ENCODE results near the gene ZNF346. TPM values are rescaled to one million over a fixed set of nuclear protein-coding genes. Genes with fewer than 3 reads are reported as not detected.

ZNF346 gene
- total and polyA plus RNA-seq, 5 donors from 2014 or later: 10.5 to 24.2 (median 15.3) TPM

- Histone ChIP-seq H3K4me3 (ENCODE audit: low read depth, low read length) (no peak overlapping the region), H3K36me3 (ENCODE audit: control insufficient read depth, insufficient read depth, low read length) (peaks cover 11% of the 10 kb centered on the region), H3K27me3 (ENCODE audit: control insufficient read depth, insufficient read depth, low read length) (no peaks in the 10 kb centered on the region), H3K9me3 (ENCODE audit: control insufficient read depth in 2 of 2, low read length in 2 of 2) (no peaks in the 10 kb centered on the region), H3K4me1 (ENCODE audit: control insufficient read depth, insufficient read depth, low read length, poor library complexity, severe bottlenecking) (peaks cover 7% of the 10 kb centered on the region), H3K27ac (ENCODE audit: insufficient read depth, low read length, poor library complexity, severe bottlenecking) (no peak overlapping the region)
- no peak for ATAC-seq (ENCODE audit: low read depth in 2 of 2)
- DNase-seq: no peak
- H3K27ac Mint-ChIP-seq: no peak overlapping the region
- no peak overlapping the region for H3K4me3 Mint-ChIP-seq
- no peaks in the 10 kb centered on the region for H3K27me3 Mint-ChIP-seq
- peaks cover 27% of the 10 kb centered on the region for H3K36me3 Mint-ChIP-seq
- H3K4me1 Mint-ChIP-seq: peaks cover 28 to 35% (median 32%) of the 10 kb centered on the region in 4 donors
- H3K9me3 Mint-ChIP-seq: peaks cover 0 to 7% (median 3%) of the 10 kb centered on the region in 7 donors
Measured at GRCh38 chr5:177029498-177029897, 7.0 kb downstream of the ZNF346 start.

GRCh38 chr5:177035976-177036375 lies 13.5 kb downstream of the ZNF346 start:
- peaks cover 13% of the 10 kb centered on the region for H3K36me3 ChIP-seq (ENCODE audit: control insufficient read depth, insufficient read depth, low read length)
- peaks cover 0 to 5% (median 3%) of the 10 kb centered on the region in 7 donors for H3K9me3 Mint-ChIP-seq
- H3K27ac Mint-ChIP-seq: peak overlapping the region; percentile 29 to 95 (median 74)
- DNase-seq (no peak), ATAC-seq (ENCODE audit: low read depth in 2 of 2) (no peak)
- no peak overlapping the region for H3K4me3 ChIP-seq (ENCODE audit: low read depth, low read length)
- H3K36me3 Mint-ChIP-seq: peaks cover 14% of the 10 kb centered on the region
- no peaks in the 10 kb centered on the region for H3K27me3 ChIP-seq (ENCODE audit: control insufficient read depth, insufficient read depth, low read length)
- peak overlapping the region in 1 of 4 donors; percentile 24 for H3K4me3 Mint-ChIP-seq
- no peaks in the 10 kb centered on the region for H3K4me1 ChIP-seq (ENCODE audit: control insufficient read depth, insufficient read depth, low read length, poor library complexity, severe bottlenecking)
- H3K9me3 ChIP-seq (ENCODE audit: control insufficient read depth in 2 of 2, low read length in 2 of 2): no peaks in the 10 kb centered on the region
- no peak overlapping the region for H3K27ac ChIP-seq (ENCODE audit: insufficient read depth, low read length, poor library complexity, severe bottlenecking)
- H3K4me1 Mint-ChIP-seq: peaks cover 13 to 31% (median 20%) of the 10 kb centered on the region in 4 donors
- H3K27me3 Mint-ChIP-seq: no peaks in the 10 kb centered on the region

- no peak overlapping the region for H3K27ac ChIP-seq (ENCODE audit: insufficient read depth, low read length, poor library complexity, severe bottlenecking)
- Mint-ChIP-seq H3K4me3 (no peak overlapping the region), H3K4me1 (peaks cover 11 to 30% (median 18%) of the 10 kb centered on the region in 4 donors), H3K9me3 (peaks cover 0 to 3% (median 2%) of the 10 kb centered on the region in 7 donors), H3K27me3 (no peaks in the 10 kb centered on the region), H3K27ac (peak overlapping the region in 2 of 3 donors; percentile 15 to 29), H3K36me3 (peaks cover 15% of the 10 kb centered on the region)
- DNase-seq: no peak
- peaks cover 17% of the 10 kb centered on the region for H3K36me3 ChIP-seq (ENCODE audit: control insufficient read depth, insufficient read depth, low read length)
- H3K4me3 ChIP-seq (ENCODE audit: low read depth, low read length): no peak overlapping the region
- H3K9me3 ChIP-seq (ENCODE audit: control insufficient read depth in 2 of 2, low read length in 2 of 2): no peaks in the 10 kb centered on the region
- no peaks in the 10 kb centered on the region for H3K4me1 ChIP-seq (ENCODE audit: control insufficient read depth, insufficient read depth, low read length, poor library complexity, severe bottlenecking)
- ATAC-seq (ENCODE audit: low read depth in 2 of 2): no peak
- no peaks in the 10 kb centered on the region for H3K27me3 ChIP-seq (ENCODE audit: control insufficient read depth, insufficient read depth, low read length)
Measured at GRCh38 chr5:177036443-177036842, 13.9 kb downstream of the ZNF346 start.

- no peak overlapping the region for H3K4me3 Mint-ChIP-seq
- H3K4me1 ChIP-seq (ENCODE audit: control insufficient read depth, insufficient read depth, low read length, poor library complexity, severe bottlenecking): no peaks in the 10 kb centered on the region
- H3K27me3 Mint-ChIP-seq: no peaks in the 10 kb centered on the region
- ATAC-seq (ENCODE audit: low read depth in 2 of 2) (no peak), DNase-seq (no peak)
- H3K36me3 Mint-ChIP-seq: peaks cover 16% of the 10 kb centered on the region
- no peaks in the 10 kb centered on the region for H3K27me3 ChIP-seq (ENCODE audit: control insufficient read depth, insufficient read depth, low read length)
- H3K9me3 Mint-ChIP-seq: no peaks in the 10 kb centered on the region
- H3K4me1 Mint-ChIP-seq: peaks cover 7 to 30% (median 14%) of the 10 kb centered on the region in 4 donors
- H3K27ac Mint-ChIP-seq: no peak overlapping the region
- no peaks in the 10 kb centered on the region for H3K9me3 ChIP-seq (ENCODE audit: control insufficient read depth in 2 of 2, low read length in 2 of 2)
- peaks cover 21% of the 10 kb centered on the region for H3K36me3 ChIP-seq (ENCODE audit: control insufficient read depth, insufficient read depth, low read length)
- no peak overlapping the region for H3K4me3 ChIP-seq (ENCODE audit: low read depth, low read length)
- H3K27ac ChIP-seq (ENCODE audit: insufficient read depth, low read length, poor library complexity, severe bottlenecking): no peak overlapping the region
Measured at GRCh38 chr5:177036921-177037320, 14.4 kb downstream of the ZNF346 start.

GRCh38 chr5:177040814-177041420 lies 18.4 kb downstream of the ZNF346 start:
- no peaks in the 10 kb centered on the region for H3K4me1 ChIP-seq (ENCODE audit: control insufficient read depth, insufficient read depth, low read length, poor library complexity, severe bottlenecking)
- Mint-ChIP-seq H3K36me3 (peaks cover 29% of the 10 kb centered on the region), H3K27me3 (no peaks in the 10 kb centered on the region), H3K9me3 (no peaks in the 10 kb centered on the region), H3K4me3 (no peak overlapping the region), H3K4me1 (peaks cover 0 to 9% (median 7%) of the 10 kb centered on the region in 4 donors), H3K27ac (no peak overlapping the region)
- no peak overlapping the region for H3K27ac ChIP-seq (ENCODE audit: insufficient read depth, low read length, poor library complexity, severe bottlenecking)
- ATAC-seq (ENCODE audit: low read depth in 2 of 2) (no peak), DNase-seq (no peak)
- no peak overlapping the region for H3K4me3 ChIP-seq (ENCODE audit: low read depth, low read length)
- peaks cover 50% of the 10 kb centered on the region for H3K36me3 ChIP-seq (ENCODE audit: control insufficient read depth, insufficient read depth, low read length)
- H3K9me3 ChIP-seq (ENCODE audit: control insufficient read depth in 2 of 2, low read length in 2 of 2): no peaks in the 10 kb centered on the region
- no peaks in the 10 kb centered on the region for H3K27me3 ChIP-seq (ENCODE audit: control insufficient read depth, insufficient read depth, low read length)

- peaks cover 0 to 2% (median under 1%) of the 10 kb centered on the region in 4 donors for H3K4me1 Mint-ChIP-seq
- Histone ChIP-seq H3K4me1 (ENCODE audit: control insufficient read depth, insufficient read depth, low read length, poor library complexity, severe bottlenecking) (no peaks in the 10 kb centered on the region), H3K27ac (ENCODE audit: insufficient read depth, low read length, poor library complexity, severe bottlenecking) (no peak overlapping the region), H3K27me3 (ENCODE audit: control insufficient read depth, insufficient read depth, low read length) (no peaks in the 10 kb centered on the region), H3K36me3 (ENCODE audit: control insufficient read depth, insufficient read depth, low read length) (peaks cover 53% of the 10 kb centered on the region), H3K9me3 (ENCODE audit: control insufficient read depth in 2 of 2, low read length in 2 of 2) (no peaks in the 10 kb centered on the region), H3K4me3 (ENCODE audit: low read depth, low read length) (no peak overlapping the region)
- H3K27ac Mint-ChIP-seq: no peak overlapping the region
- DNase-seq: no peak
- H3K4me3 Mint-ChIP-seq: no peak overlapping the region
- H3K27me3 Mint-ChIP-seq: no peaks in the 10 kb centered on the region
- ATAC-seq (ENCODE audit: low read depth in 2 of 2): no peak
- peaks cover 31% of the 10 kb centered on the region for H3K36me3 Mint-ChIP-seq
- H3K9me3 Mint-ChIP-seq: no peaks in the 10 kb centered on the region
Measured at GRCh38 chr5:177041936-177042335, 19.4 kb downstream of the ZNF346 start.

- Mint-ChIP-seq H3K9me3 (no peaks in the 10 kb centered on the region), H3K4me1 (peaks cover 0 to 2% (median under 1%) of the 10 kb centered on the region in 4 donors), H3K36me3 (peaks cover 34% of the 10 kb centered on the region), H3K27ac (no peak overlapping the region), H3K4me3 (no peak overlapping the region), H3K27me3 (no peaks in the 10 kb centered on the region)
- no peak overlapping the region for H3K27ac ChIP-seq (ENCODE audit: insufficient read depth, low read length, poor library complexity, severe bottlenecking)
- H3K4me1 ChIP-seq (ENCODE audit: control insufficient read depth, insufficient read depth, low read length, poor library complexity, severe bottlenecking): no peaks in the 10 kb centered on the region
- no peaks in the 10 kb centered on the region for H3K27me3 ChIP-seq (ENCODE audit: control insufficient read depth, insufficient read depth, low read length)
- ATAC-seq (ENCODE audit: low read depth in 2 of 2): no peak
- peaks cover 57% of the 10 kb centered on the region for H3K36me3 ChIP-seq (ENCODE audit: control insufficient read depth, insufficient read depth, low read length)
- no peak for DNase-seq
- no peak overlapping the region for H3K4me3 ChIP-seq (ENCODE audit: low read depth, low read length)
- no peaks in the 10 kb centered on the region for H3K9me3 ChIP-seq (ENCODE audit: control insufficient read depth in 2 of 2, low read length in 2 of 2)
Measured at GRCh38 chr5:177043114-177043513, 20.6 kb downstream of the ZNF346 start.

- peak overlapping the region; percentile 14 to 94 (median 27) for H3K27ac Mint-ChIP-seq
- no peaks in the 10 kb centered on the region for H3K4me1 ChIP-seq (ENCODE audit: control insufficient read depth, insufficient read depth, low read length, poor library complexity, severe bottlenecking)
- H3K27me3 Mint-ChIP-seq: no peaks in the 10 kb centered on the region
- H3K36me3 Mint-ChIP-seq: peaks cover 36% of the 10 kb centered on the region
- peaks cover 0 to 2% (median under 1%) of the 10 kb centered on the region in 4 donors for H3K4me1 Mint-ChIP-seq
- no peak overlapping the region for H3K4me3 Mint-ChIP-seq
- H3K9me3 ChIP-seq (ENCODE audit: control insufficient read depth in 2 of 2, low read length in 2 of 2): no peaks in the 10 kb centered on the region
- H3K4me3 ChIP-seq (ENCODE audit: low read depth, low read length): no peak overlapping the region
- ATAC-seq (ENCODE audit: low read depth in 2 of 2) (no peak), DNase-seq (no peak)
- H3K9me3 Mint-ChIP-seq: no peaks in the 10 kb centered on the region
- H3K27ac ChIP-seq (ENCODE audit: insufficient read depth, low read length, poor library complexity, severe bottlenecking): no peak overlapping the region
- H3K36me3 ChIP-seq (ENCODE audit: control insufficient read depth, insufficient read depth, low read length): peaks cover 54% of the 10 kb centered on the region
- no peaks in the 10 kb centered on the region for H3K27me3 ChIP-seq (ENCODE audit: control insufficient read depth, insufficient read depth, low read length)
Measured at GRCh38 chr5:177043958-177044357, 21.5 kb downstream of the ZNF346 start.

Data from CD4-positive, CD25-positive, alpha-beta regulatory T cell (primary cell).